Measurements from ENCODE around the gene INMT.

- TF ChIP-seq CTCF (optimal IDR thresholded peaks at IDR 0.05 in 1 of 3, IDR thresholded peaks at IDR 0.05 in 1 of 3, conservative IDR thresholded peaks at IDR 0.05 in 1 of 3; ENCODE audit: extremely low read depth in 1 of 3, insufficient read depth in 2 of 3, low read length in 3 of 3) (no peak), EZH2 (IDR thresholded peaks at IDR 0.05; ENCODE audit: low read length) (no peak)
Observed at GRCh38 chr7:30765408-30765807, 13.5 kb downstream of the INMT start.

Data from keratinocyte (primary cell).